RWPE2 (cell line): ENCODE data around the gene GAGE12D.
"Not testable (repeated sequence)": the region's sequence is repeated elsewhere in the genome, so short reads cannot be mapped to it uniquely, and the experiment has no call there.

ENCODE experiments used
- ATAC-seq: fragments of 200-7000 bp; cut with Tn5 transposase; 3 replicates; pipeline ENCODE4 v1.9.1; 2021; ENCODE audit warnings: low read depth
- DNase-seq: peaks from one replicate; pipeline ENCODE4 v3.0.0-alpha.2; 2020; ENCODE audit warnings: low spot score
- H3K27ac ChIP-seq: fragments of 450-650 bp; 2 replicates; pipeline ENCODE4 v1.5.1; 2017; ENCODE audit warnings: mild to moderate bottlenecking; ENCODE audit not compliant: poor library complexity, severe bottlenecking
- H3K27me3 ChIP-seq: fragments of 250-450 bp; sonication (Bioruptor Pico); 2 replicates; pipeline ENCODE4 v1.5.1; 2021; ENCODE audit warnings: mild to moderate bottlenecking, moderate library complexity; ENCODE audit not compliant: insufficient read depth, poor library complexity, severe bottlenecking
- H3K36me3 ChIP-seq: fragments of 250-450 bp; sonication (Bioruptor Pico); 2 replicates; pipeline ENCODE4 v1.5.1; 2020; ENCODE audit warnings: low read depth, mild to moderate bottlenecking, moderate library complexity
- H3K4me1 ChIP-seq: fragments of 250-450 bp; sonication (Bioruptor Pico); 2 replicates; pipeline ENCODE4 v1.5.1; 2021; ENCODE audit warnings: mild to moderate bottlenecking, moderate library complexity; ENCODE audit not compliant: insufficient read depth, poor library complexity, severe bottlenecking
- H3K4me3 ChIP-seq: fragments of 250-450 bp; sonication (Bioruptor Pico); 2 replicates; pipeline ENCODE4 v1.5.1; 2021; ENCODE audit warnings: mild to moderate bottlenecking, moderate library complexity; ENCODE audit not compliant: severe bottlenecking
- H3K9me3 ChIP-seq: fragments of 250-450 bp; sonication (Bioruptor Pico); 2 replicates; pipeline ENCODE4 v1.5.1; 2021; ENCODE audit warnings: mild to moderate bottlenecking, moderate library complexity; ENCODE audit not compliant: severe bottlenecking

Gene GAGE12D

GRCh38 chrX:49541433-49541832 is at the start of gene GAGE12D:
Gene GAGE12D, plus strand, starts transcription at chrX:49541733. Its CDS starts 1,155 bp downstream, at chrX:49542888.
- ATAC-seq, H3K27ac ChIP-seq, H3K27me3 ChIP-seq, H3K4me1 ChIP-seq, H3K36me3 ChIP-seq, H3K4me3 ChIP-seq, H3K9me3 ChIP-seq, DNase-seq: not testable (repeated sequence)

GRCh38 chrX:49531877-49532276 is 9.7 kb upstream of the GAGE12D start, which contains the start of gene GAGE12C:
Gene GAGE12C, plus strand, starts transcription at chrX:49532177. Its CDS starts 1,155 bp downstream, at chrX:49533332.
- not testable (repeated sequence) for H3K36me3 ChIP-seq, H3K27me3 ChIP-seq, H3K4me1 ChIP-seq, H3K9me3 ChIP-seq, H3K4me3 ChIP-seq, ATAC-seq, DNase-seq, H3K27ac ChIP-seq

GRCh38 chrX:49550989-49551388 is 9.5 kb downstream of the GAGE12D start, which contains the start of gene GAGE12E:
Gene GAGE12E, plus strand, starts transcription at chrX:49551289. Its CDS starts 1,155 bp downstream, at chrX:49552444.
- not testable (repeated sequence) for DNase-seq, H3K9me3 ChIP-seq, ATAC-seq

GRCh38 chrX:49560542-49560941 is 19.0 kb downstream of the GAGE12D start, which contains the start of gene GAGE12F:
Gene GAGE12F, plus strand, starts transcription at chrX:49560842. Its CDS starts 1,155 bp downstream, at chrX:49561997.
- H3K27ac ChIP-seq, H3K9me3 ChIP-seq, H3K27me3 ChIP-seq, H3K4me3 ChIP-seq, H3K4me1 ChIP-seq, DNase-seq, ATAC-seq, H3K36me3 ChIP-seq: not testable (repeated sequence)

More at GRCh38 chrX:49550989-49551388, 9.5 kb downstream of the GAGE12D start, which contains the start of gene GAGE12E:
- H3K4me1 ChIP-seq, H3K27ac ChIP-seq, H3K4me3 ChIP-seq, H3K36me3 ChIP-seq, H3K27me3 ChIP-seq: not testable (repeated sequence)

- H3K9me3 ChIP-seq, H3K4me3 ChIP-seq, H3K36me3 ChIP-seq, H3K27me3 ChIP-seq, ATAC-seq, H3K4me1 ChIP-seq, H3K27ac ChIP-seq: not testable (repeated sequence)
- DNase-seq = peak; percentile 20
Observed at GRCh38 chrX:49568728-49569127, 27.2 kb downstream of the GAGE12D start.

- ATAC-seq, H3K27me3 ChIP-seq: not testable (repeated sequence)
Observed at GRCh38 chrX:49569152-49569551, 27.6 kb downstream of the GAGE12D start.

GRCh38 chrX:49570100-49570499 is 28.6 kb downstream of the GAGE12D start, which contains the start of gene GAGE12G:
Gene GAGE12G, plus strand, starts transcription at chrX:49570400. Its CDS starts 1,155 bp downstream, at chrX:49571555.
- DNase-seq, H3K36me3 ChIP-seq, H3K27me3 ChIP-seq, H3K9me3 ChIP-seq, H3K4me1 ChIP-seq, H3K27ac ChIP-seq, ATAC-seq, H3K4me3 ChIP-seq: not testable (repeated sequence)

More at GRCh38 chrX:49569152-49569551, 27.6 kb downstream of the GAGE12D start:
- not testable (repeated sequence) for H3K4me1 ChIP-seq, H3K36me3 ChIP-seq, H3K4me3 ChIP-seq, H3K9me3 ChIP-seq, H3K27ac ChIP-seq
- DNase-seq = peak; percentile 7

GRCh38 chrX:49579649-49580048 is 38.1 kb downstream of the GAGE12D start, which contains the start of gene GAGE12H:
Gene GAGE12H, plus strand, starts transcription at chrX:49579949. Its CDS starts 1,155 bp downstream, at chrX:49581104.
- not testable (repeated sequence) for H3K36me3 ChIP-seq, ATAC-seq, H3K4me3 ChIP-seq, H3K4me1 ChIP-seq, H3K27me3 ChIP-seq, DNase-seq, H3K27ac ChIP-seq, H3K9me3 ChIP-seq

GRCh38 chrX:49589196-49589595 is 47.7 kb downstream of the GAGE12D start, which contains the start of gene GAGE2A:
Gene GAGE2A, plus strand, starts transcription at chrX:49589496. Its CDS starts 1,155 bp downstream, at chrX:49590651.
- not testable (repeated sequence) for DNase-seq, H3K36me3 ChIP-seq, H3K4me1 ChIP-seq, ATAC-seq, H3K9me3 ChIP-seq, H3K27ac ChIP-seq, H3K4me3 ChIP-seq, H3K27me3 ChIP-seq

GRCh38 chrX:49589769-49590478 is 48.4 kb downstream of the GAGE12D start:
- H3K4me3 ChIP-seq, H3K27ac ChIP-seq, H3K9me3 ChIP-seq, H3K4me1 ChIP-seq, ATAC-seq, H3K36me3 ChIP-seq, H3K27me3 ChIP-seq: not testable (repeated sequence)
- peak; percentile 58 for DNase-seq

- DNase-seq, H3K27me3 ChIP-seq, H3K4me3 ChIP-seq, ATAC-seq, H3K36me3 ChIP-seq, H3K27ac ChIP-seq, H3K9me3 ChIP-seq, H3K4me1 ChIP-seq: not testable (repeated sequence)
Observed at GRCh38 chrX:49590488-49590887, 49.0 kb downstream of the GAGE12D start.
